ENCODE results near the gene CHRM4.
"Not testable (repeated sequence)": the region's sequence is repeated elsewhere in the genome, so short reads cannot be mapped to it uniquely, and the experiment has no call there.

Gene CHRM4

DNA sequence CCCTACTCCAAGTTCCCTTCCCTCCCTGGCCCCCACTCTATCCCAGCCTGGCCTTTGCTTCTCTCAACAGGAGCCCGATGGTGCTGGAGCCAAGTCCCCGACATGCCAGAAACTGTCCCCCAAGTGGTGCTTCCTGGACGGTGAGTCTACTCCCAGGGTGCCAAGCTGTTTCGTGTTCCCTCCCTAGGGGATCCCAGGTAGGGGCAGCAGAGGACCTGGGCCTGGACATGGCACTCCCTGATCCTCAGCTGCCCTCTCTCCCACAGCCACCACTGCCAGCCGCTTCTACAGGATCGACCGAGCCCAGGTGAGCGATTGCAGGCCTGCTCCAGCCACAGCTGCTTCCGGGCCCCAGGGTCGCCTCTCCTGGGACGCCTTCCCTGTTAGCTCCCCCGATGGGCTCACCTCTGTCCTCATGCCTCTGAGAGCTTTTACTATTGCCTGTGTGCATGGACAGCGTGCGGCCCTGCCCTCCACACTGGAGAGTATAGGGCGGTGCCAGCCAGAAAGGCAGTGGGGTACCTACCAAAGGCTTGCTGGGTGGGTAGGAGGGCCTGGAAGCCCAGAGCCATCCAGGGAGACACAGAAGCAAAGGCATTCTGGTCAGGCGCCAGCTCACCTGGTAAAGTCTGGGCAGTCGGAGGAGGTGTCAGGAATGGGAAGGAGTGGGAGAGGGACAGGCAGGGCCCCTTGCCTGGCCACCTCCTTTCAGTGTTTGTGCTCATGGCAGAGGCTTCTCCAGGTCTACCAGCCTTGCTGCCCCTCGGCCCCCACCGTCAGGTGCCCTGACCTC is 15.1 kb downstream of the CHRM4 start:
- Histone ChIP-seq H3K4me3 (ENCODE audit: low read depth, low read length) (no peak overlapping the region), H3K9ac (no peak overlapping the region), H3K4me2 (ENCODE audit: low read length) (no peak overlapping the region), H3K36me3 (ENCODE audit: control insufficient read depth, insufficient read depth, low read length) (no peaks in the 10 kb centered on the region), H3K27me3 (ENCODE audit: control insufficient read depth, insufficient read depth, low read length) (no peaks in the 10 kb centered on the region), H3K9me3 (ENCODE audit: control insufficient read depth, low read length) (no peaks in the 10 kb centered on the region), H3K27ac (no peak overlapping the region), H3K79me2 (no peaks in the 10 kb centered on the region), H2AFZ (no peak overlapping the region), H3K4me1 (no peaks in the 10 kb centered on the region)
- TF ChIP-seq, protein P1, sequence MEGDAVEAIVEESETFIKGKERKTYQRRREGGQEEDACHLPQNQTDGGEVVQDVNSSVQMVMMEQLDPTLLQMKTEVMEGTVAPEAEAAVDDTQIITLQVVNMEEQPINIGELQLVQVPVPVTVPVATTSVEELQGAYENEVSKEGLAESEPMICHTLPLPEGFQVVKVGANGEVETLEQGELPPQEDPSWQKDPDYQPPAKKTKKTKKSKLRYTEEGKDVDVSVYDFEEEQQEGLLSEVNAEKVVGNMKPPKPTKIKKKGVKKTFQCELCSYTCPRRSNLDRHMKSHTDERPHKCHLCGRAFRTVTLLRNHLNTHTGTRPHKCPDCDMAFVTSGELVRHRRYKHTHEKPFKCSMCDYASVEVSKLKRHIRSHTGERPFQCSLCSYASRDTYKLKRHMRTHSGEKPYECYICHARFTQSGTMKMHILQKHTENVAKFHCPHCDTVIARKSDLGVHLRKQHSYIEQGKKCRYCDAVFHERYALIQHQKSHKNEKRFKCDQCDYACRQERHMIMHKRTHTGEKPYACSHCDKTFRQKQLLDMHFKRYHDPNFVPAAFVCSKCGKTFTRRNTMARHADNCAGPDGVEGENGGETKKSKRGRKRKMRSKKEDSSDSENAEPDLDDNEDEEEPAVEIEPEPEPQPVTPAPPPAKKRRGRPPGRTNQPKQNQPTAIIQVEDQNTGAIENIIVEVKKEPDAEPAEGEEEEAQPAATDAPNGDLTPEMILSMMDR (IDR thresholded peaks at IDR 0.05): no peak

DNA sequence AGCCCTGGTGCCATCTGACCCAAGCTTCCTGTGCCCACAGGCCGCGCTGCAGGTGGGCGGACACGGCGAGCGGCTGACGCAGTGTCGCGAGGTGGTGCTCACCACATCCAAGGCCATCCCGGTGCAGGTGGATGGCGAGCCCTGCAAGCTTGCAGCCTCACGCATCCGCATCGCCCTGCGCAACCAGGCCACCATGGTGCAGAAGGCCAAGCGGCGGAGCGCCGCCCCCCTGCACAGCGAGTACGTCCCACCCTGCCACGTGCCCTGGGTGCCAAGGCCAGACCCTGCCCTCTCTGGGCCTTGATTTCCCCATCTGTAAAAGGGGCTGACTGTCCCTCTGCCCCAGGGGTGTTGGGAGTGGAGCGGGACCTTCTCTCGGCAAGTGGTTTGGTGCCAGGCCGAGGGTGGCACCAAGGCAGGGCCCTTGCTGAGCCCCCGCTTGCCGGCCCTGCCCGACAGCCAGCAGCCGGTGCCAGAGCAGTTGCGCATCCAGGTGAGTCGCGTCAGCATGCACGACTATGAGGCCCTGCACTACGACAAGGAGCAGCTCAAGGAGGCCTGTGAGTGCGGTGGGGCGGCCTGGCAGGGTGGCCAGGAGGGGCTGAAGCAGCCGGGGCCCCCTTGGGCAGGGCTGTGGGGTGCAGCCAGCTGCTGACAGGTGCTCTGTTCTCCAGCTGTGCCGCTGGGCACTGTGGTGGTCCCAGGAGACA is 16.0 kb downstream of the CHRM4 start:
- H3K9ac ChIP-seq: no peak overlapping the region
- no peaks in the 10 kb centered on the region for H3K36me3 ChIP-seq (ENCODE audit: control insufficient read depth, insufficient read depth, low read length)
- no peaks in the 10 kb centered on the region for H3K9me3 ChIP-seq (ENCODE audit: control insufficient read depth, low read length)
- TF ChIP-seq, protein P1 (IDR thresholded peaks at IDR 0.05): no peak
- H3K4me3 ChIP-seq (ENCODE audit: low read depth, low read length): no peak overlapping the region
- no peak overlapping the region for H2AFZ ChIP-seq
- H3K27ac ChIP-seq: no peak overlapping the region
- no peaks in the 10 kb centered on the region for H3K79me2 ChIP-seq
- no peak overlapping the region for H3K4me2 ChIP-seq (ENCODE audit: low read length)
- no peaks in the 10 kb centered on the region for H3K27me3 ChIP-seq (ENCODE audit: control insufficient read depth, insufficient read depth, low read length)
- no peaks in the 10 kb centered on the region for H3K4me1 ChIP-seq

DNA sequence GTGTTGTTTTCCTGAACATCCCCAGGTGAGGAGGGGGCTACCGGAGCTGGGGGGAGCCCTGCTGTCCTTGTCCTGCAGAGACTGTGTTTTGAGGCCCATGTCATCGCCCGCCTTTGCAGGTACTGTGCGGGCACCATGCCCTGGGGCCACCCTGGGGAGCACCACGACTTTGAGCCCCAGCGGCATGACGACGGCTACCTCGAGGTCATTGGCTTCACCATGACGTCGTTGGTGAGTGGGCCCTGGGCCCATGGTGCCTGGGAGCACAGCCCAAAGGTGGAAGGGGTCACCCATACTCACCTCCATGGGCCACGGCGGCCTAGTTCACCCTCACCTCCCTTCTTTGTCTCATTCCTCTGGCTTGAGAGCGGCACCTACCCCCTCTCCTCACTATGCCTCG is 16.8 kb downstream of the CHRM4 start:
- H3K4me1 ChIP-seq: no peaks in the 10 kb centered on the region
- H3K27ac ChIP-seq: no peak overlapping the region
- no peaks in the 10 kb centered on the region for H3K79me2 ChIP-seq
- H3K4me3 ChIP-seq (ENCODE audit: low read depth, low read length): no peak overlapping the region
- H3K9me3 ChIP-seq (ENCODE audit: control insufficient read depth, low read length): no peaks in the 10 kb centered on the region
- TF ChIP-seq, protein P1 (IDR thresholded peaks at IDR 0.05): no peak
- no peak overlapping the region for H2AFZ ChIP-seq
- no peaks in the 10 kb centered on the region for H3K27me3 ChIP-seq (ENCODE audit: control insufficient read depth, insufficient read depth, low read length)
- no peak overlapping the region for H3K4me2 ChIP-seq (ENCODE audit: low read length)
- no peaks in the 10 kb centered on the region for H3K36me3 ChIP-seq (ENCODE audit: control insufficient read depth, insufficient read depth, low read length)
- H3K9ac ChIP-seq: no peak overlapping the region

DNA sequence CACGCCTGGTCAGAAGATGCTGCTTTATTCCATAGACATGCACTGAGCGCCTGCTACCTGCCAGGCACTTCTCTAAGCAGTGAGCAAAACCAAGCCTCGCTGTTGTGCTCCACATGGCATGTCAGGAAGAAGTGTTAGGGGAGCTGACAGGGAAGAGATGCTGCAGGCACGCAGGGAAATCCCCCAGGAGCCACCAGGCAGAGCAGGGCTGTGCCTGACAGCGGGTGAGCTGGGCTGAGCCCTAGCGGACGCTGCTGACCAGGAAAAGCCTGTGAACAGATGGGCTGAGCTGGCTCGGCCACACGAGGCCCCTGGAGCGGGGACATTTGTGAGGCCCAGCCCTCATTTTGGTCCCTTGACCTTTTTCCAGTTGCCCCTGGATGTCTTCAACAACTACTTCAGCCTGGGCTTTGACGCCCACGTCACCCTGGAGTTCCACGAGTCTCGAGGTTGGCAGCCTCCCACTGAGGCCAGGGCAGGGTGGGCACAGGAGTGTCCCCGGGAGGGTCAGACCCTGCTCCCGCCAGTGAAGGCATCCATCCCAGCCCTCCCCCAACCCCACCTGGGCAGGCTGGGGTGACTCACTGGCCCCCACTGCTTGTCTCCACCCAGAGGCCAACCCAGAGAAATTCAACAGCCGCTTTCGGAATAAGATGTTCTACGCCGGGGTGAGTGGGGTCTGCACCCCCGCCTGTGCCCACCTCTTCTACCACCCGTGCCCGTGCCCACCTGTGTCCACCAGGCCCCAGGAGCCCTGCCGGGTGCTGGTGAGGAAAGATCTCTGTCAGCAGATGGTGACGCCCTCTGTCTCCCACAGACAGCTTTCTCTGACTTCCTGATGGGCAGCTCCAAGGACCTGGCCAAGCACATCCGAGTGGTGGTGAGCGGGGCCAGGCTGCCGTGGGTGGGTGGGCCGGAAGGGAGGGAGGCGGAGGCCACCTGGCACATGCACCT is 17.5 kb downstream of the CHRM4 start:
- Histone ChIP-seq H3K4me3 (ENCODE audit: low read depth, low read length) (no peak overlapping the region), H3K79me2 (no peaks in the 10 kb centered on the region), H2AFZ (no peak overlapping the region), H3K36me3 (ENCODE audit: control insufficient read depth, insufficient read depth, low read length) (no peaks in the 10 kb centered on the region), H3K9me3 (ENCODE audit: control insufficient read depth, low read length) (no peaks in the 10 kb centered on the region), H3K27me3 (ENCODE audit: control insufficient read depth, insufficient read depth, low read length) (no peaks in the 10 kb centered on the region), H3K9ac (no peak overlapping the region), H3K4me2 (ENCODE audit: low read length) (no peak overlapping the region), H3K4me1 (no peaks in the 10 kb centered on the region), H3K27ac (no peak overlapping the region)
- TF ChIP-seq, protein P1 (IDR thresholded peaks at IDR 0.05): no peak

DNA sequence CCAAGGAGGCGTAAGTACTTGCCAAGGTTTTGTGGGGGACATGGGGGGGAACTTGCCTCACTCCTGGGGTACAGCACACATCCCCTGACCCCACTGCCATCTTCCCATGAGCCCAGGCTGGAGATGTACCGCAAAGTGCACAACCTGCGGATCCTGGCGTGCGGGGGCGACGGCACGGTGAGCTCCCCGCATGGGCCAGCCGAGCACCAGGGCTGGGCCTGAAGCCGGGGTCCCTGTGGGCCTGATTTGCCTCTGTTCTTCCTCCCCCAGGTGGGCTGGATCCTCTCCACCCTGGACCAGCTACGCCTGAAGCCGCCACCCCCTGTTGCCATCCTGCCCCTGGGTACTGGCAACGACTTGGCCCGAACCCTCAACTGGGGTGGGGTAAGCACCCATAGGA is 19.1 kb downstream of the CHRM4 start:
- not testable (repeated sequence) for H3K9ac ChIP-seq; H3K4me3 ChIP-seq (ENCODE audit: low read depth, low read length); H3K27ac ChIP-seq; H3K27me3 ChIP-seq (ENCODE audit: control insufficient read depth, insufficient read depth, low read length); H2AFZ ChIP-seq; H3K36me3 ChIP-seq (ENCODE audit: control insufficient read depth, insufficient read depth, low read length); H3K9me3 ChIP-seq (ENCODE audit: control insufficient read depth, low read length); H3K79me2 ChIP-seq; H3K4me2 ChIP-seq (ENCODE audit: low read length); H3K4me1 ChIP-seq
